ENCODE measurements around the gene SPTLC3.

The SPTLC3 gene

DNA sequence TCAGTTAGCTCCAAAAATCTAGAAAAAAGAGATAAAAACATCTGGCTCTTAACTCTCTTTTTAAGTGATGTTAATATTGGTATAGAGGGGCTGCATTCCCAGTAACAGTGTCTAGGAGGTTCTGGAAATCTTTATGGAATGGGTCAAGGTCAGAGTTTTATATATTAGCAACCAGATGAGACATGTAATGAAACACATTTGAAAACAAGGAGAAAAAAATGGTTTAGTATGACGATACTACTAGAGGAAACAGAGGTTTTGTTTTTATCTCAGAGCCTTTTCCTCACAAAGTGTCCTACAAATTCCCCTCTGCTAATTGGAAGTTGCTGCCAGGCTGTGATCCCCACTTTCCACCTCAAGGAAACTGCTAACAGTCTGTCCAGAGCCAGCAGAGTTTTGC lies 111.7 kb downstream of the SPTLC3 start:
- Histone ChIP-seq H3K4me1 (ENCODE audit: insufficient read depth, insufficient read length) (no peaks in the 10 kb centered on the region), H3K36me3 (ENCODE audit: insufficient read depth, insufficient read length, low read length) (no peaks in the 10 kb centered on the region), H3K27me3 (ENCODE audit: insufficient read depth, insufficient read length) (no peaks in the 10 kb centered on the region), H3K9ac (ENCODE audit: insufficient read length, low read depth) (no peak overlapping the region), H3K4me3 (ENCODE audit: insufficient read length, low read depth) (no peak overlapping the region), H3K9me3 (ENCODE audit: insufficient read depth, low read length) (no peaks in the 10 kb centered on the region)
- TF ChIP-seq ZNF274 (IDR thresholded peaks at IDR 0.05; ENCODE audit: low read depth, low read length) (no peak), YY1 (IDR thresholded peaks at IDR 0.05; ENCODE audit: insufficient read depth, insufficient read length) (no peak), SUZ12 (IDR thresholded peaks at IDR 0.05; ENCODE audit: extremely low read depth, insufficient read depth, insufficient read length) (no peak)
- DNase-seq (ENCODE audit: low read depth, low spot score) = no peak

DNA sequence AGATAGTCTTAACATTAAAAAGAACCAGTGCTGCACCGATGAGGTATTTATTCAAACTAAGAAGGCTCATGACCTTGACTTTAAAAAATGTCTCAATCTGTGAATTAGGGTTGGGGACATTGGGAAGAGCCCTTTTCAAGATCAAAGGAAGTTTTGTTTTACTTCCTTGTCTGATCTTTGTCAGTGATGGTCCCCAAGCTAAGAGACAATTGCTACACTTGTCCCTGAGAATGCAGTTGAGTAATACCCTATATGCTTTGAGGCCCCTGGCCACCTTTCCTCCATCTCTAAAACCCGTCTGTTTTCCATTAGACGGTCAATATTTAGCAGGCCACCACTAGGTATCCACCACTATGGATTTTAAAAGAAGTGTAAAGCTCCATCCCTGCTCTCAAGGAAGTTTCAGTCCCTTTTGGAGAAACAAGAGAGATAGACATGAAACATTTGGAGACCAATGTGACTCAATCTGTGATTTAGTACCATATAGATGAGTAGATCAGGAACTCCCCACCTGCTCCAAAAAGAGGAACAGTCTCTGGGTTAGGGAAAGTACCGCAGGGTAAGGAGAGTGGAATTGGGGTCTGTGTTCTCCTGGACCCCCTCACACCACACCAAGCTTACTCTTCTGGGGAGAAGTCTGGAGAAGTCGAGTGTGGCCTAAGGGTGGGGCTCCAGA lies 113.2 kb downstream of the SPTLC3 start:
- Histone ChIP-seq H3K36me3 (ENCODE audit: insufficient read depth, insufficient read length, low read length) (no peaks in the 10 kb centered on the region), H3K9ac (ENCODE audit: insufficient read length, low read depth) (no peak overlapping the region), H3K9me3 (ENCODE audit: insufficient read depth, low read length) (no peaks in the 10 kb centered on the region), H3K4me1 (ENCODE audit: insufficient read depth, insufficient read length) (no peaks in the 10 kb centered on the region), H3K4me3 (ENCODE audit: insufficient read length, low read depth) (no peak overlapping the region), H3K27me3 (ENCODE audit: insufficient read depth, insufficient read length) (no peaks in the 10 kb centered on the region)
- DNase-seq (ENCODE audit: low read depth, low spot score) = no peak
- TF ChIP-seq ZNF274 (IDR thresholded peaks at IDR 0.05; ENCODE audit: low read depth, low read length) = no peak
- TF ChIP-seq SUZ12 (IDR thresholded peaks at IDR 0.05; ENCODE audit: extremely low read depth, insufficient read depth, insufficient read length) = no peak
- no peak for TF ChIP-seq YY1 (IDR thresholded peaks at IDR 0.05; ENCODE audit: insufficient read depth, insufficient read length)

- H3K4me1 ChIP-seq (ENCODE audit: insufficient read depth, insufficient read length) = no peaks in the 10 kb centered on the region
- no peaks in the 10 kb centered on the region for H3K36me3 ChIP-seq (ENCODE audit: insufficient read depth, insufficient read length, low read length)
- H3K9ac ChIP-seq (ENCODE audit: insufficient read length, low read depth) = no peak overlapping the region
- no peaks in the 10 kb centered on the region for H3K27me3 ChIP-seq (ENCODE audit: insufficient read depth, insufficient read length)
- TF ChIP-seq YY1 (IDR thresholded peaks at IDR 0.05; ENCODE audit: insufficient read depth, insufficient read length) (no peak), ZNF274 (IDR thresholded peaks at IDR 0.05; ENCODE audit: low read depth, low read length) (no peak), SUZ12 (IDR thresholded peaks at IDR 0.05; ENCODE audit: extremely low read depth, insufficient read depth, insufficient read length) (no peak)
- H3K9me3 ChIP-seq (ENCODE audit: insufficient read depth, low read length) = 0 out of 2 replicates have a peak, but pooled peaks cover 5% of the 10 kb centered on the region
- no peak overlapping the region for H3K4me3 ChIP-seq (ENCODE audit: insufficient read length, low read depth)
- no peak for DNase-seq (ENCODE audit: low read depth, low spot score)
Observed at GRCh38 chr20:13125486-13125885, 116.7 kb downstream of the SPTLC3 start.

DNA sequence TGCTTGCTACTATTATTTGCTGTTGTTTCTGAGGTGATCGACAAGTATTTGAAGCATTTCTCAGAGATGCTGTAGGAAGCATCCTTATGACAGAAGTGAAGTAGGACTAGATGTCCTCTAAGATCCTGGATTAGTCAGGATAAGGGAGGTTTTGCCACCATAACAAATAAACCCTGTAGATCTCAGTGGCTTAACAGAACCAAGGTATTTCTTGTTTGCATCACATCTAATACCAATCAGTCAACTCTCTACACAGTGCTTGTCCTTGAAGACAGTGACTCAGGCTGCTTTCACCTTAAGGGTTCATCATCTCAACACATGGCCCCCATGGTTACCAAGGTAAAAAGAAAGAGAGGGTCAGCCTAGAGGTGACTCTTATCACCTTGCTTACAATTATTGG lies 119.4 kb downstream of the SPTLC3 start:
- Histone ChIP-seq H3K27me3 (ENCODE audit: insufficient read depth, insufficient read length) (no peaks in the 10 kb centered on the region), H3K36me3 (ENCODE audit: insufficient read depth, insufficient read length, low read length) (no peaks in the 10 kb centered on the region), H3K4me3 (ENCODE audit: insufficient read length, low read depth) (no peak overlapping the region), H3K4me1 (ENCODE audit: insufficient read depth, insufficient read length) (no peaks in the 10 kb centered on the region), H3K9ac (ENCODE audit: insufficient read length, low read depth) (no peak overlapping the region), H3K9me3 (ENCODE audit: insufficient read depth, low read length) (0 out of 2 replicates have a peak, but pooled peaks cover 5% of the 10 kb centered on the region)
- DNase-seq (ENCODE audit: low read depth, low spot score) = no peak
- TF ChIP-seq ZNF274 (IDR thresholded peaks at IDR 0.05; ENCODE audit: low read depth, low read length) = no peak
- no peak for TF ChIP-seq YY1 (IDR thresholded peaks at IDR 0.05; ENCODE audit: insufficient read depth, insufficient read length)
- no peak for TF ChIP-seq SUZ12 (IDR thresholded peaks at IDR 0.05; ENCODE audit: extremely low read depth, insufficient read depth, insufficient read length)

DNA sequence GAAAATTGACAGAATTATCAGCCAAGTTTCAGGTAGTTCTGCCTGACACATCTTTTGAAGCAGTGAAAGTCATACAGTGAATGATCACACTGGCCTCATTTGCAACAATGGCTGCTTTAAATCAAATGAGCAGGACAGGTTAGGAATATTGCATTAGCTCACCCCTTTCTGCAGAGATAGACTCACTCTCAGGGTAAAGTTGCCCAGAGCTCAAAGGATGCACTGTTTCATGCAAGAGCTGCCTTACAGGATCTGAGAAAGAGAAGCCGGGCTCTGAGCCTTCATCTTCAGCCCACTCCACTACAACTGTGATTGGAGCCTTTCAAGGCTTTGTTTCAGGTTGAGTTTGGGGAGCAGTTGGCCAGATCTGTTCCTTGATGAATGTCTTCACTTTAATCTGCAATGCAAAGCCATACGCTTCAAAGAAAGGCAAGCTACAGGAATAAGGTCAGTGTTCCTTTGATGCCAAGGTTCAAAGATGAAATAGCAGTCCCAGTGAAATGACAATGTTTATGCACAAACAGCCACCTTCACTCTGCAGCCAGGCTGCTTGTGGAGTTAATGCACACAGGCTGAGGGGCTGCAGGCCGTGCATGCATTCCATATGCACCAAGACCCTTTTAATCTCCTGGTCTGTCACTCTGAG lies 121.4 kb downstream of the SPTLC3 start:
- no peak overlapping the region for H3K4me3 ChIP-seq (ENCODE audit: insufficient read length, low read depth)
- no peak for DNase-seq (ENCODE audit: low read depth, low spot score)

DNA sequence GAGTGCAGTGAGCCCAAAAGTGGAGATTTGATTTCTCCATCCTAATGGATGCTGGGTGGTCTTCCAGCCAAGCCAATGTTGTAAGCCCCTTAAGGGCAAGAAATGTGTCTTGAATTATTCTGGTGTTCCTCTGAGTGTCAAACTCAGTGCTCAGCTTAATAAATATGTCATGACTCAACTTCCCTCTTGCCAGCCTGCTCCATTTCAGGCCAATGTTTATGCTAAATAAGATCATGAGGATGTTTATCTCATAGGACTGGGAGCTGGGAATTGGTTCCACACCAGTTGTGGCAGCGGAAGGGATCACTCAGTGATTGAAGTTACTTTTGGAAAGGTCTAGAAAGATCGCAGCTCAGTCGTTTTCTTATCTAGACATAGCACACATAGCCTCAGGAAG lies 121.9 kb downstream of the SPTLC3 start:
- Histone ChIP-seq H3K4me1 (ENCODE audit: insufficient read depth, insufficient read length) (no peaks in the 10 kb centered on the region), H3K9ac (ENCODE audit: insufficient read length, low read depth) (no peak overlapping the region), H3K9me3 (ENCODE audit: insufficient read depth, low read length) (0 out of 2 replicates have a peak, but pooled peaks cover 5% of the 10 kb centered on the region), H3K4me3 (ENCODE audit: insufficient read length, low read depth) (no peak overlapping the region), H3K36me3 (ENCODE audit: insufficient read depth, insufficient read length, low read length) (no peaks in the 10 kb centered on the region), H3K27me3 (ENCODE audit: insufficient read depth, insufficient read length) (no peaks in the 10 kb centered on the region)
- no peak for DNase-seq (ENCODE audit: low read depth, low spot score)
- TF ChIP-seq SUZ12 (IDR thresholded peaks at IDR 0.05; ENCODE audit: extremely low read depth, insufficient read depth, insufficient read length) (no peak), ZNF274 (IDR thresholded peaks at IDR 0.05; ENCODE audit: low read depth, low read length) (no peak), YY1 (IDR thresholded peaks at IDR 0.05; ENCODE audit: insufficient read depth, insufficient read length) (no peak)

More for the DNA sequence above, 121.4 kb downstream of the SPTLC3 start:
- Histone ChIP-seq H3K36me3 (ENCODE audit: insufficient read depth, insufficient read length, low read length) (no peaks in the 10 kb centered on the region), H3K9ac (ENCODE audit: insufficient read length, low read depth) (no peak overlapping the region), H3K9me3 (ENCODE audit: insufficient read depth, low read length) (0 out of 2 replicates have a peak, but pooled peaks cover 5% of the 10 kb centered on the region), H3K27me3 (ENCODE audit: insufficient read depth, insufficient read length) (no peaks in the 10 kb centered on the region), H3K4me1 (ENCODE audit: insufficient read depth, insufficient read length) (no peaks in the 10 kb centered on the region)
- TF ChIP-seq SUZ12 (IDR thresholded peaks at IDR 0.05; ENCODE audit: extremely low read depth, insufficient read depth, insufficient read length) (no peak), YY1 (IDR thresholded peaks at IDR 0.05; ENCODE audit: insufficient read depth, insufficient read length) (no peak), ZNF274 (IDR thresholded peaks at IDR 0.05; ENCODE audit: low read depth, low read length) (no peak)

DNA sequence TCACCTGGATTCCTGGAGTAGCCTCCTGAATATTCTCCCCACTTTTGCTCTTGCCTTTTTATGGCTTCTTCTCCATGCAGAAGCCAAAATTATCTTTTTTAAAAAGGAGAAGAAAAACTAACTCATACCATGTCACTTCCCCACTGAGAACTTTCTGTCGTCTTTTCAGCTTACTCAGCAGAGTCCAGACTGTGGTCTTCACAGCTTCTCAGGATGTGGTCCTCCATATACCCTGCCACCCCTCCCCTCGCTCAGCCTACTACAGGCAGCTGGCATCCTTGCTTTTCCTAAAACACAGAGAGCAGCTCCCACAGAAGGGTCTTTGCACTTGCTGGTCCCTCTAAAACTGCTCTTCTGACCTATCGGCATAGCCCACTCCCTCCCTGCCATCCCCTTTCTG lies 122.9 kb downstream of the SPTLC3 start:
- TF ChIP-seq YY1 (IDR thresholded peaks at IDR 0.05; ENCODE audit: insufficient read depth, insufficient read length) (no peak), SUZ12 (IDR thresholded peaks at IDR 0.05; ENCODE audit: extremely low read depth, insufficient read depth, insufficient read length) (no peak), ZNF274 (IDR thresholded peaks at IDR 0.05; ENCODE audit: low read depth, low read length) (no peak)
- no peak for DNase-seq (ENCODE audit: low read depth, low spot score)
- no peaks in the 10 kb centered on the region for H3K4me1 ChIP-seq (ENCODE audit: insufficient read depth, insufficient read length)
- H3K36me3 ChIP-seq (ENCODE audit: insufficient read depth, insufficient read length, low read length) = no peaks in the 10 kb centered on the region
- no peak overlapping the region for H3K4me3 ChIP-seq (ENCODE audit: insufficient read length, low read depth)
- no peaks in the 10 kb centered on the region for H3K27me3 ChIP-seq (ENCODE audit: insufficient read depth, insufficient read length)
- 0 out of 2 replicates have a peak, but pooled peaks cover 5% of the 10 kb centered on the region for H3K9me3 ChIP-seq (ENCODE audit: insufficient read depth, low read length)
- no peak overlapping the region for H3K9ac ChIP-seq (ENCODE audit: insufficient read length, low read depth)
